ENCODE measurements around the gene PADI3.
"Not testable (repeated sequence)": the region's sequence is repeated elsewhere in the genome, so short reads cannot be mapped to it uniquely, and the experiment has no call there.

- not testable (repeated sequence) for TF ChIP-seq GABPA (IDR thresholded peaks at IDR 0.05; ENCODE audit: borderline replicate concordance, insufficient read depth, low read length); POLR2AphosphoS5 (IDR thresholded peaks at IDR 0.05; ENCODE audit: low read depth, low read length); EZH2 (IDR thresholded peaks at IDR 0.05; ENCODE audit: low read depth, low read length, severe bottlenecking); POLR2A (IDR thresholded peaks at IDR 0.05; ENCODE audit: control extremely low read depth in 1 of 2, low read depth in 2 of 2, low read length in 2 of 2); RAD21 (IDR thresholded peaks at IDR 0.05 in 1 of 2, conservative IDR thresholded peaks at IDR 0.05 in 1 of 2; ENCODE audit: low read depth in 2 of 2, low read length in 2 of 2); SIX5 (IDR thresholded peaks at IDR 0.05; ENCODE audit: low read depth, low read length)
- TF ChIP-seq, protein P1, sequence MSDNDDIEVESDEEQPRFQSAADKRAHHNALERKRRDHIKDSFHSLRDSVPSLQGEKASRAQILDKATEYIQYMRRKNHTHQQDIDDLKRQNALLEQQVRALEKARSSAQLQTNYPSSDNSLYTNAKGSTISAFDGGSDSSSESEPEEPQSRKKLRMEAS (IDR thresholded peaks at IDR 0.05), result not testable (repeated sequence)
- TF ChIP-seq, protein P2, sequence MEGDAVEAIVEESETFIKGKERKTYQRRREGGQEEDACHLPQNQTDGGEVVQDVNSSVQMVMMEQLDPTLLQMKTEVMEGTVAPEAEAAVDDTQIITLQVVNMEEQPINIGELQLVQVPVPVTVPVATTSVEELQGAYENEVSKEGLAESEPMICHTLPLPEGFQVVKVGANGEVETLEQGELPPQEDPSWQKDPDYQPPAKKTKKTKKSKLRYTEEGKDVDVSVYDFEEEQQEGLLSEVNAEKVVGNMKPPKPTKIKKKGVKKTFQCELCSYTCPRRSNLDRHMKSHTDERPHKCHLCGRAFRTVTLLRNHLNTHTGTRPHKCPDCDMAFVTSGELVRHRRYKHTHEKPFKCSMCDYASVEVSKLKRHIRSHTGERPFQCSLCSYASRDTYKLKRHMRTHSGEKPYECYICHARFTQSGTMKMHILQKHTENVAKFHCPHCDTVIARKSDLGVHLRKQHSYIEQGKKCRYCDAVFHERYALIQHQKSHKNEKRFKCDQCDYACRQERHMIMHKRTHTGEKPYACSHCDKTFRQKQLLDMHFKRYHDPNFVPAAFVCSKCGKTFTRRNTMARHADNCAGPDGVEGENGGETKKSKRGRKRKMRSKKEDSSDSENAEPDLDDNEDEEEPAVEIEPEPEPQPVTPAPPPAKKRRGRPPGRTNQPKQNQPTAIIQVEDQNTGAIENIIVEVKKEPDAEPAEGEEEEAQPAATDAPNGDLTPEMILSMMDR (IDR thresholded peaks at IDR 0.05; ENCODE audit: control extremely low read depth in 1 of 3, insufficient read depth in 1 of 3, low read depth in 1 of 3, low read length in 3 of 3), result not testable (repeated sequence)
These were observed 73.0 kb downstream of the PADI3 start for GRCh38 chr1:17321857-17322390.

Measured in H1 (cell line).